ENCODE data around the gene GYG2.

Gene GYG2

DNA sequence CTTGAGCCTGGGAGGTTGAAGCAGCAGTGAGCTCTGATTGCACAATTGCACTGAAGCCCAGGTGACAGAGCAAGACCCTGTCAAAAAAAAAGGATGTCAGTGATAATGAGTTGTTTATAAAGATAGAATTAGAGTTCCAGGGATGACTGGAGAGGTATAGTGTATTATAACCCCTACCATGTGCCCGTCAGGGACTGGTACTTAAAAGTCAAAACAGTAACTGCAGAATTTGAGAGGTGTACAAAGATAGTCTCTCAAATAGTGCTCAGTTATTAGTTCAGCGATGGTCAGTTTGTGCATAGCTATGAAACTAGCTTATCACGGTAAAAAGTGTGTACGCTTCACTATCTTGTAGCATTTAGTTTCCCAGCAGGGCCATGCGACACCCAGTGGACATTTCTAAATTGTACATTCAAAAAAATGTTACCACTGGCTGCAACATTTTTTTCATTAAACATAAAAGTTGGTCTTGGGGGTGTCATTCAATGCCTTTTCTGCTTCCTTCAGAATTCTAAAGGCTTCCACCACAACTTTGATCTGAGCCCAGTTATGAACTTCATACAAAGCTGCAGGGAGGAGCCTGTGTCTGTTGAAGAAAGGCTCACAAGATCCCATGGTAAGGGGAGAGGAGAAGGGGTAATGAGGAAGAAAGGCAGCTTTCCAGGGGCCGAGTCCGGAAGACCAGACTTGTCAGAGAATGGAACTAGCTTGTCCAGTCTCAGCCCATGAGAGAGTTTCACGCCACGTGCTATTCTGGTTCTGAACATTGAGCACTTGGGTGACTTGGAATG lies 9.2 kb upstream of the GYG2 start:
- Histone ChIP-seq H3K27me3 (ENCODE audit: control insufficient read depth, insufficient read depth, low read length) (no peaks in the 10 kb centered on the region), H3K9ac (ENCODE audit: low read length) (no peak overlapping the region), H3K36me3 (ENCODE audit: control insufficient read depth, low read depth, low read length) (no peaks in the 10 kb centered on the region), H3K4me1 (ENCODE audit: control insufficient read depth, low read depth, low read length) (peaks cover 5% of the 10 kb centered on the region), H3K4me3 (ENCODE audit: low read length) (no peak overlapping the region), H3K27ac (ENCODE audit: low read length) (no peak overlapping the region), H3K9me3 (ENCODE audit: control insufficient read depth, low read depth, low read length) (no peaks in the 10 kb centered on the region)

DNA sequence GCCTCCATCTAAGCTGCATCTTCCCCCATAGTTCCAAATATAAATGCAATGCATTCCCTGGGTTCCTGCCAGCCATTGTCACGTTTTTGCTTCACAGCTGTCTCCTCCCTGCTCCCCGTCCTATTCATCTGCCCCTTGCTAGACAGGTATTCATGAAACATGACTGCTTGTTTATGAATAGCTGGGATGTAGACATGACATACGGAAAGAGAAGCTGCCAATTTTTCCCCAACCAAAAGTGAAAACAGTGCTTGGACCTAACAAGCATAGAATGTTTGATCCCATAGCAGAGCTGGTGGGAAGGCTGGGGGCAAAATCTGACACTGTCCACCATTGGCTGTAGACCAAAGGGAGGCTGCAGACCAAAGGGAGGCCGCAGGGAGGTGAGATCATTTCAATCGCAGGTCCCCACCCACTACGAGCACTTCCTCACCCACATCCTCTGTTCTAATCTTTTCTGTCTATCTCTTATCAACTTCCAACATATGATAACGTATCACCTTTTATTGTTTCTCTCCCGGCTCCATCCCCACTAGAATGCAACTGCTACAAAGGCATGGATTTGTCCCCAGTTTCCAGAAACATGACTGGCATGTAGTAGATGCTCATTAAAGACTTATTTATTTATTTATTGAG lies 8.5 kb upstream of the GYG2 start:
- Histone ChIP-seq H3K9me3 (ENCODE audit: control insufficient read depth, low read depth, low read length) (no peaks in the 10 kb centered on the region), H3K4me1 (ENCODE audit: control insufficient read depth, low read depth, low read length) (peaks cover 5% of the 10 kb centered on the region), H3K4me3 (ENCODE audit: low read length) (no peak overlapping the region), H3K9ac (ENCODE audit: low read length) (no peak overlapping the region), H3K36me3 (ENCODE audit: control insufficient read depth, low read depth, low read length) (no peaks in the 10 kb centered on the region), H3K27ac (ENCODE audit: low read length) (no peak overlapping the region), H3K27me3 (ENCODE audit: control insufficient read depth, insufficient read depth, low read length) (no peaks in the 10 kb centered on the region)

- H3K27me3 ChIP-seq (ENCODE audit: control insufficient read depth, insufficient read depth, low read length), result no peaks in the 10 kb centered on the region
- peaks cover 5% of the 10 kb centered on the region for H3K4me1 ChIP-seq (ENCODE audit: control insufficient read depth, low read depth, low read length)
Observed at GRCh38 chrX:2823795-2824386, 4.8 kb upstream of the GYG2 start.

DNA sequence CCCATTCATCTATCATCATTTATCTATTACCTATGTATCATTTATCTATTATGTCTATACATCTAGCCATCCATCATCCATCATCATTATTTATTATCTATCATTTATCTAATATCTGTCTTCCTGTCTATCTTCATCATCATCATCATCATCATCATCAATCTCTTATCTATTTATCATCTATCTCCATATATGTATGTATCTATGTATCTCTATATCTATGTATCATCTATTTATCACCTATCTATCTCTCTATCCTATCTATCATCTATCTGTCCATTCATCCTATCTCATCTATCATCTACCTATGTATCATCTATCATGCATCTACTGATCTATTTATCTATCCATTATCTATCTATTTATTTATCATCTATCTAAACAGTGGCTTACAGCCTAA lies 3.8 kb upstream of the GYG2 start:
- H3K4me1 ChIP-seq (ENCODE audit: control insufficient read depth, low read depth, low read length), result peaks cover 5% of the 10 kb centered on the region
- H3K9me3 ChIP-seq (ENCODE audit: control insufficient read depth, low read depth, low read length), result no peaks in the 10 kb centered on the region
- H3K27ac ChIP-seq (ENCODE audit: low read length), result no peak overlapping the region
- H3K27me3 ChIP-seq (ENCODE audit: control insufficient read depth, insufficient read depth, low read length), result no peaks in the 10 kb centered on the region
- no peaks in the 10 kb centered on the region for H3K36me3 ChIP-seq (ENCODE audit: control insufficient read depth, low read depth, low read length)
- H3K4me3 ChIP-seq (ENCODE audit: low read length), result no peak overlapping the region
- H3K9ac ChIP-seq (ENCODE audit: low read length), result no peak overlapping the region

More at GRCh38 chrX:2823795-2824386, 4.8 kb upstream of the GYG2 start:
- Histone ChIP-seq H3K36me3 (ENCODE audit: control insufficient read depth, low read depth, low read length) (no peaks in the 10 kb centered on the region), H3K4me3 (ENCODE audit: low read length) (no peak overlapping the region), H3K9ac (ENCODE audit: low read length) (no peak overlapping the region), H3K27ac (ENCODE audit: low read length) (no peak overlapping the region), H3K9me3 (ENCODE audit: control insufficient read depth, low read depth, low read length) (no peaks in the 10 kb centered on the region)

- Histone ChIP-seq H3K27me3 (ENCODE audit: control insufficient read depth, insufficient read depth, low read length) (no peaks in the 10 kb centered on the region), H3K4me1 (ENCODE audit: control insufficient read depth, low read depth, low read length) (peaks cover 8% of the 10 kb centered on the region), H3K36me3 (ENCODE audit: control insufficient read depth, low read depth, low read length) (peaks cover 9% of the 10 kb centered on the region), H3K9me3 (ENCODE audit: control insufficient read depth, low read depth, low read length) (no peaks in the 10 kb centered on the region), H3K9ac (ENCODE audit: low read length) (peak overlapping the region; percentile 48), H3K27ac (ENCODE audit: low read length) (no peak overlapping the region), H3K4me3 (ENCODE audit: low read length) (peak overlapping the region; percentile 47)
Observed at GRCh38 chrX:2828959-2829411, 255 bp downstream of the GYG2 start.

DNA sequence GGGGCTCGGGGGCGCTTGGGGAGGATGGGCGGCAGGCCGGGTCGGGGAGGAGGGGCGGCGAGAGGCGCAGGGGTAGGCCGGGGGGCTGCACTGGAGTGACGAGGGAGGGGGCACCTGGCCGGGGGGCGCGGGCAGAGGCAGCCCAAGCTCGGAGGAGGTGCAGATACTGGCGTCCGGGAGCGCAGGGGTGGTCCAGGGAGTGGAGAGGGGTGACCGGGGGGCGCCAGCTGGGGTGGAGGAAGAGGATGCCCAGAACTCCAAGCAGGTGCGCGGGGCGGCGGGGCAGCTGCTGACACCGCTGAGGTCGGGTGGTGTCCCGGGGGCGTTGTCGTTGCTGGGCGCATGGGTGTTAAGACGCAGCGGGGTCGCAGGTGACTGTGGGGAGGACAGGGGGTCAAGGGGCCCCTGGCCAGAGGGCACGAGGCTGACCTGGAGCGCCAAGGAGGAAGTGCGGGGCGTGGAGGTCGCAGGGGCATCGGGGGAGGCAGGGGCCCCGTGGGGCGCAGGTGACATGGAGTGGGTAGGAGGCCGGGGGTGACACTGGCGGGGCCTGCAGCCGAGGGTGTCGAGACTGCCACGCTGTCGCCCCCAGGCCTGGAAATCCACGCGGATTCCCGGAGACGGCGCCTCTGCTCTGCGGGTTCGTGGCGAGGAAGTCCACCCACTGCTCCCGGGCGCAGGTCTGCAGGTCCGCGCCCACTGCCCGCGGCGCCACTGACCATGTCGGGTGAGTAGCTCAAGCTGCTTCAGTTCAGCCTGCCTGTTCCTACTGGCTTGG lies 928 bp downstream of the GYG2 start:
- peaks cover 7% of the 10 kb centered on the region for H3K4me1 ChIP-seq (ENCODE audit: control insufficient read depth, low read depth, low read length)
- H3K9me3 ChIP-seq (ENCODE audit: control insufficient read depth, low read depth, low read length), result no peaks in the 10 kb centered on the region
- peak overlapping the region; percentile 48 for H3K9ac ChIP-seq (ENCODE audit: low read length)
- H3K36me3 ChIP-seq (ENCODE audit: control insufficient read depth, low read depth, low read length), result peaks cover 12% of the 10 kb centered on the region
- peak overlapping the region; percentile 47 for H3K4me3 ChIP-seq (ENCODE audit: low read length)
- H3K27me3 ChIP-seq (ENCODE audit: control insufficient read depth, insufficient read depth, low read length), result no peaks in the 10 kb centered on the region
- H3K27ac ChIP-seq (ENCODE audit: low read length), result no peak overlapping the region

DNA sequence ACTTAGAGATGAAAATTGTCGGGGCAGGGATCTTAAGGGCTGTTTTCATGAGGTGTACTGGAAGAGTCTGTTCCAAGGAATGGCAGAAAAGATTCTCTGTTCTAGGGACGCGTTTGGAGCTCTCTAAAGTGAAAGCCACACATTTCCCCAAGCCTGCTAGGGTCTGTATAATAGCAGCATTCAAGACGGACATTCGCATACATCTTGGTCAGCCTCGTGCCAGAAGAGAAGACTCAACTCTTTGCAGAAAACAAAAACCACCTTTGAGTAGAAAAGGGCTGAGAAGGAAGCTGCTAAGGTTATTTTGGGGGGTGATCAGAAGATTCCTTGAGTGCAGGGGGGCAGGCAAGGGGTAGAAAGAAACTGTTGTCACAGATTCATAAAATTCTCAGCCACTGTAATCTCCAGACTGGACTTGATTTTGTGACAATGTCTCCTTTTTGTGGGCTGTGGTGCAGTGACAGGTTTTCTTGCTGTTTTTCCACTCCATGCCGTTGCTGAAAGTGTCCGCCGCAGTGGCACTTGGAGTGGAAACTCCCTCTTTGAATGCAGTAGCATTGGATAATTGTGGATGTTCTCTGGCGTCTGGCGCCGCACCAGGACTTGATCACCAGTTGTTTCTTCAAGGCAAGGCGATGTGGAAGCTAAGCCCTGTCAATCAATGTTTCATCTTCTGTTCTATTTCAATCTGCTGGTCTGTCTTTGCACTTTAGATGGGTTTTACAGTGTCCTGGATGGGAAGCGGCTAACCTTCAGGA lies 2.9 kb downstream of the GYG2 start:
- Histone ChIP-seq H3K9me3 (ENCODE audit: control insufficient read depth, low read depth, low read length) (no peaks in the 10 kb centered on the region), H3K27me3 (ENCODE audit: control insufficient read depth, insufficient read depth, low read length) (no peaks in the 10 kb centered on the region), H3K27ac (ENCODE audit: low read length) (no peak overlapping the region), H3K9ac (ENCODE audit: low read length) (no peak overlapping the region), H3K4me1 (ENCODE audit: control insufficient read depth, low read depth, low read length) (peaks cover 7% of the 10 kb centered on the region), H3K4me3 (ENCODE audit: low read length) (no peak overlapping the region), H3K36me3 (ENCODE audit: control insufficient read depth, low read depth, low read length) (peaks cover 15% of the 10 kb centered on the region)

- H3K9me3 ChIP-seq (ENCODE audit: control insufficient read depth, low read depth, low read length), result no peaks in the 10 kb centered on the region
Observed at GRCh38 chrX:2837961-2838360, 9.2 kb downstream of the GYG2 start.

DNA sequence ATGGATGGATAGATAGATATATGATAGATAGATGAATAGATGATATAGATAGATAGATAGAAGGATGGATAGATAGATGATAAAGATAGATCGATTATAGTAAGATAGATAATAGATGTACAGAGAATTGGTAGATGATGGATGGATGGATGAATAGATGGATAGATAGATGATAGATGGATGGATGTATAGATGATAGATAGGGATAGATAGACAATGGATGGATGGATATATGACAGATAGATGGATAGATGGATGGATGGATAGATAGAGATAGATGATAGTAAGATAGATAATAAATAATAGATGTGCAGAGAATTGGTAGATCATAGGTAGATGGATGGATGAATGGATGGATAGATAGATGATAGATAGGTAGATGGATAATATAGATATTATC lies 12.2 kb downstream of the GYG2 start:
- H3K36me3 ChIP-seq (ENCODE audit: control insufficient read depth, low read depth, low read length), result peaks cover 14% of the 10 kb centered on the region

More at GRCh38 chrX:2837961-2838360, 9.2 kb downstream of the GYG2 start:
- no peak overlapping the region for H3K27ac ChIP-seq (ENCODE audit: low read length)
- no peak overlapping the region for H3K4me3 ChIP-seq (ENCODE audit: low read length)
- no peaks in the 10 kb centered on the region for H3K4me1 ChIP-seq (ENCODE audit: control insufficient read depth, low read depth, low read length)
- H3K9ac ChIP-seq (ENCODE audit: low read length), result no peak overlapping the region
- peaks cover 15% of the 10 kb centered on the region for H3K36me3 ChIP-seq (ENCODE audit: control insufficient read depth, low read depth, low read length)
- no peaks in the 10 kb centered on the region for H3K27me3 ChIP-seq (ENCODE audit: control insufficient read depth, insufficient read depth, low read length)

GRCh38 chrX:2841537-2841936 lies 12.8 kb downstream of the GYG2 start:
- Histone ChIP-seq H3K9ac (ENCODE audit: low read length) (no peak overlapping the region), H3K4me3 (ENCODE audit: low read length) (no peak overlapping the region), H3K4me1 (ENCODE audit: control insufficient read depth, low read depth, low read length) (no peaks in the 10 kb centered on the region), H3K27ac (ENCODE audit: low read length) (no peak overlapping the region), H3K27me3 (ENCODE audit: control insufficient read depth, insufficient read depth, low read length) (no peaks in the 10 kb centered on the region), H3K36me3 (ENCODE audit: control insufficient read depth, low read depth, low read length) (peaks cover 14% of the 10 kb centered on the region), H3K9me3 (ENCODE audit: control insufficient read depth, low read depth, low read length) (no peaks in the 10 kb centered on the region)

More for the DNA sequence above, 12.2 kb downstream of the GYG2 start:
- Histone ChIP-seq H3K27ac (ENCODE audit: low read length) (no peak overlapping the region), H3K4me1 (ENCODE audit: control insufficient read depth, low read depth, low read length) (no peaks in the 10 kb centered on the region), H3K9ac (ENCODE audit: low read length) (no peak overlapping the region), H3K27me3 (ENCODE audit: control insufficient read depth, insufficient read depth, low read length) (no peaks in the 10 kb centered on the region), H3K9me3 (ENCODE audit: control insufficient read depth, low read depth, low read length) (no peaks in the 10 kb centered on the region), H3K4me3 (ENCODE audit: low read length) (no peak overlapping the region)
